Measurements from ENCODE around the gene KRTAP5-1. TPM values are rescaled to one million over a fixed set of nuclear protein-coding genes. Genes with fewer than 3 reads are reported as not detected.

Gene KRTAP5-1
- total RNA-seq, 4 donors from 2014 or later, result not detected

- no peak for TF ChIP-seq CTCF (IDR thresholded peaks at IDR 0.05; ENCODE audit: low read depth)
These were observed 40.5 kb downstream of the KRTAP5-1 start for GRCh38 chr11:1544536-1544935.

DNA sequence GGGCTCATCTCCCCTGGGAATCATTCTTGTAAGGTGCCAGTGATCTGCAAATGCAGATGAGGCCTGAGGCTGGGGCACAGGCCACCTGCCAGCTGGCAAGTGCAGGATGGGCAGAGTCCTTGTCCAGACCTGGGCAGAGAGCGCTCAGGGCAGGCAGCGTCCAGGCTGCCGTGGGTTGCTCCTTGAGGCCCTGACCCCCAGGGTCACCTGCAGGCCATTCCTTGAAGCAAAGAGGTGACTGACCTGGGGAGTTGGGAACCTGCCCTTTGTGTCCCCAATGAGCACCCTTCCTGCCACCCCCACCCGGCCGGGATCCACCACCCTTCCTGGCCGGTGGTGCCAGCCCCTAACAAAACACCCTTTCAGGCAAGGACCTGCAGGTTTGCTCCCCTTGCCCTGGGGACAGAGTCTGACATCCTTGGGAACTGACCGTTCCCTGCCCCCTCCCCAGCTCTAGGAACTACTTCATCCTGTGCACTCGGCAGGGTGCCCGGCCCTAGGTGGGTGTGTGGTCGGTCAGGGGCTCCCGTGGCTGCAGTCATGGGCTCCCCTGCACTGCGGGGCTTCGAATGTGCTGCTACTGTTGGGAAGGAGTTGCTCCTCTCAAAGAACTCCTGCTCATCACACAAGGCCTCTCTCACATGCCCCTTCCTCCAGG, 41.3 kb downstream of the KRTAP5-1 start:
- TF ChIP-seq CTCF (IDR thresholded peaks at IDR 0.05; ENCODE audit: low read depth), result no peak

- TF ChIP-seq CTCF (IDR thresholded peaks at IDR 0.05; ENCODE audit: low read depth), result no peak
These were observed 42.8 kb downstream of the KRTAP5-1 start for GRCh38 chr11:1542267-1542666.

GRCh38 chr11:1541474-1542204, 43.4 kb downstream of the KRTAP5-1 start:
- no peak for TF ChIP-seq CTCF (IDR thresholded peaks at IDR 0.05; ENCODE audit: low read depth)

GRCh38 chr11:1540074-1540473, 45.0 kb downstream of the KRTAP5-1 start:
- TF ChIP-seq CTCF (IDR thresholded peaks at IDR 0.05; ENCODE audit: low read depth), result no peak

GRCh38 chr11:1538153-1538552, 46.9 kb downstream of the KRTAP5-1 start:
- no peak for TF ChIP-seq CTCF (IDR thresholded peaks at IDR 0.05; ENCODE audit: low read depth)

GRCh38 chr11:1536065-1536843, 48.8 kb downstream of the KRTAP5-1 start:
- no peak for TF ChIP-seq CTCF (IDR thresholded peaks at IDR 0.05; ENCODE audit: low read depth)

All from subcutaneous adipose tissue (tissue), 4 donors.